ENCODE results near the gene ELOA. TPM values are rescaled to one million over a fixed set of nuclear protein-coding genes. Genes with fewer than 3 reads are reported as not detected.
"Not testable (repeated sequence)": the region's sequence is repeated elsewhere in the genome, so short reads cannot be mapped to it uniquely, and the experiment has no call there.

ELOA gene
- total RNA-seq, 1 donor from 2014 or later = 41.7 TPM

- Mint-ChIP-seq H3K27me3 (ENCODE audit: low read depth) (no peaks in the 10 kb centered on the region), H3K27ac (ENCODE audit: unreplicated experiment) (peak overlapping the region; percentile 97), H3K4me1 (ENCODE audit: low read depth) (peaks cover 37% of the 10 kb centered on the region), H3K9me3 (ENCODE audit: low read depth) (no peaks in the 10 kb centered on the region), H3K4me3 (ENCODE audit: unreplicated experiment) (peak overlapping the region; percentile 99), H3K36me3 (ENCODE audit: low read depth) (peaks cover 7% of the 10 kb centered on the region)
- TF ChIP-seq CTCF (IDR thresholded peaks at IDR 0.05) = no peak
- no peak for DNase-seq (ENCODE audit: low spot score)
Measured at GRCh38 chr1:23792151-23792945, 49.1 kb downstream of the ELOA start.

- no peak for TF ChIP-seq CTCF (IDR thresholded peaks at IDR 0.05)
- Mint-ChIP-seq H3K9me3 (ENCODE audit: low read depth) (no peaks in the 10 kb centered on the region), H3K36me3 (ENCODE audit: low read depth) (peaks cover 2% of the 10 kb centered on the region), H3K27me3 (ENCODE audit: low read depth) (no peaks in the 10 kb centered on the region), H3K4me3 (ENCODE audit: unreplicated experiment) (no peak overlapping the region), H3K4me1 (ENCODE audit: low read depth) (peaks cover 37% of the 10 kb centered on the region), H3K27ac (ENCODE audit: unreplicated experiment) (peak overlapping the region; percentile 17)
- no peak for DNase-seq (ENCODE audit: low spot score)
Measured at GRCh38 chr1:23793018-23793781, 49.9 kb downstream of the ELOA start.

GRCh38 chr1:23793861-23794731 is 50.8 kb downstream of the ELOA start:
- Mint-ChIP-seq H3K27ac (ENCODE audit: unreplicated experiment) (peak overlapping the region; percentile 12), H3K4me1 (ENCODE audit: low read depth) (peaks cover 34% of the 10 kb centered on the region), H3K9me3 (ENCODE audit: low read depth) (no peaks in the 10 kb centered on the region), H3K4me3 (ENCODE audit: unreplicated experiment) (no peak overlapping the region), H3K27me3 (ENCODE audit: low read depth) (no peaks in the 10 kb centered on the region), H3K36me3 (ENCODE audit: low read depth) (peaks cover 2% of the 10 kb centered on the region)
- TF ChIP-seq CTCF (IDR thresholded peaks at IDR 0.05) = no peak
- DNase-seq (ENCODE audit: low spot score) = no peak

GRCh38 chr1:23794732-23795182 is 51.5 kb downstream of the ELOA start:
- DNase-seq (ENCODE audit: low spot score); H3K27me3 Mint-ChIP-seq (ENCODE audit: low read depth); H3K4me3 Mint-ChIP-seq (ENCODE audit: unreplicated experiment); H3K9me3 Mint-ChIP-seq (ENCODE audit: low read depth); H3K36me3 Mint-ChIP-seq (ENCODE audit: low read depth): not testable (repeated sequence)
- peaks cover 33% of the 10 kb centered on the region for H3K4me1 Mint-ChIP-seq (ENCODE audit: low read depth)
- H3K27ac Mint-ChIP-seq (ENCODE audit: unreplicated experiment) = peak overlapping the region; percentile 12

- no peak for TF ChIP-seq CTCF (IDR thresholded peaks at IDR 0.05)
- H3K4me1 Mint-ChIP-seq (ENCODE audit: low read depth) = peaks cover 24% of the 10 kb centered on the region
- no peak overlapping the region for H3K4me3 Mint-ChIP-seq (ENCODE audit: unreplicated experiment)
- H3K27ac Mint-ChIP-seq (ENCODE audit: unreplicated experiment) = peak overlapping the region; percentile 17
- no peaks in the 10 kb centered on the region for H3K9me3 Mint-ChIP-seq (ENCODE audit: low read depth)
- peaks cover 2% of the 10 kb centered on the region for H3K36me3 Mint-ChIP-seq (ENCODE audit: low read depth)
- H3K27me3 Mint-ChIP-seq (ENCODE audit: low read depth) = no peaks in the 10 kb centered on the region
- DNase-seq (ENCODE audit: low spot score) = no peak
Measured at GRCh38 chr1:23795676-23796465, 52.6 kb downstream of the ELOA start.
